ENCODE results near the gene TMEM236. TPM values are rescaled to one million over a fixed set of nuclear protein-coding genes. Genes with fewer than 3 reads are reported as not detected.

Gene TMEM236
- total RNA-seq, 1 donor from 2014 or later: 0.07 TPM

GRCh38 chr10:17802350-17802749 is 50.3 kb downstream of the TMEM236 start:
- H3K9me3 Mint-ChIP-seq (ENCODE audit: low read depth): peaks cover 6% of the 10 kb centered on the region
- no peak for DNase-seq (ENCODE audit: low spot score)
- no peak overlapping the region for H3K27ac Mint-ChIP-seq (ENCODE audit: unreplicated experiment)
- no peaks in the 10 kb centered on the region for H3K36me3 Mint-ChIP-seq (ENCODE audit: low read depth)
- no peak overlapping the region for H3K4me3 Mint-ChIP-seq (ENCODE audit: unreplicated experiment)
- H3K27me3 Mint-ChIP-seq (ENCODE audit: low read depth): no peaks in the 10 kb centered on the region
- no peak for TF ChIP-seq CTCF (IDR thresholded peaks at IDR 0.05)
- peaks cover 4% of the 10 kb centered on the region for H3K4me1 Mint-ChIP-seq (ENCODE audit: low read depth)

GRCh38 chr10:17802976-17803375 is 51.0 kb downstream of the TMEM236 start:
- Mint-ChIP-seq H3K9me3 (ENCODE audit: low read depth) (peaks cover 6% of the 10 kb centered on the region), H3K36me3 (ENCODE audit: low read depth) (no peaks in the 10 kb centered on the region), H3K4me3 (ENCODE audit: unreplicated experiment) (no peak overlapping the region), H3K27me3 (ENCODE audit: low read depth) (no peaks in the 10 kb centered on the region), H3K4me1 (ENCODE audit: low read depth) (peaks cover 4% of the 10 kb centered on the region), H3K27ac (ENCODE audit: unreplicated experiment) (no peak overlapping the region)
- TF ChIP-seq CTCF (IDR thresholded peaks at IDR 0.05): no peak
- no peak for DNase-seq (ENCODE audit: low spot score)

GRCh38 chr10:17805330-17805729 is 53.3 kb downstream of the TMEM236 start:
- Mint-ChIP-seq H3K9me3 (ENCODE audit: low read depth) (peaks cover 6% of the 10 kb centered on the region), H3K27me3 (ENCODE audit: low read depth) (peaks cover 4% of the 10 kb centered on the region), H3K36me3 (ENCODE audit: low read depth) (no peaks in the 10 kb centered on the region), H3K27ac (ENCODE audit: unreplicated experiment) (no peak overlapping the region), H3K4me3 (ENCODE audit: unreplicated experiment) (no peak overlapping the region), H3K4me1 (ENCODE audit: low read depth) (peaks cover 4% of the 10 kb centered on the region)
- DNase-seq (ENCODE audit: low spot score): no peak
- TF ChIP-seq CTCF (IDR thresholded peaks at IDR 0.05): no peak

GRCh38 chr10:17805921-17806577 is 54.0 kb downstream of the TMEM236 start:
- H3K27me3 Mint-ChIP-seq (ENCODE audit: low read depth): peaks cover 4% of the 10 kb centered on the region
- no peaks in the 10 kb centered on the region for H3K36me3 Mint-ChIP-seq (ENCODE audit: low read depth)
- H3K9me3 Mint-ChIP-seq (ENCODE audit: low read depth): peaks cover 6% of the 10 kb centered on the region
- H3K27ac Mint-ChIP-seq (ENCODE audit: unreplicated experiment): no peak overlapping the region
- H3K4me3 Mint-ChIP-seq (ENCODE audit: unreplicated experiment): no peak overlapping the region
- no peak for TF ChIP-seq CTCF (IDR thresholded peaks at IDR 0.05)
- no peak for DNase-seq (ENCODE audit: low spot score)
- peaks cover 4% of the 10 kb centered on the region for H3K4me1 Mint-ChIP-seq (ENCODE audit: low read depth)

GRCh38 chr10:17808971-17809841 is 57.2 kb downstream of the TMEM236 start, which contains the start of gene MRC1:
Gene MRC1, plus strand, starts transcription at chr10:17809348. Its CDS starts 118 bp downstream, at chr10:17809466.
- peaks cover 5% of the 10 kb centered on the region for H3K9me3 Mint-ChIP-seq (ENCODE audit: low read depth)
- no peaks in the 10 kb centered on the region for H3K36me3 Mint-ChIP-seq (ENCODE audit: low read depth)
- H3K27me3 Mint-ChIP-seq (ENCODE audit: low read depth): peaks cover 4% of the 10 kb centered on the region
- no peak within 1 kb of the TSS for H3K4me3 Mint-ChIP-seq (ENCODE audit: unreplicated experiment)
- no peak within 1 kb of the TSS for H3K27ac Mint-ChIP-seq (ENCODE audit: unreplicated experiment)
- no peak for TF ChIP-seq CTCF (IDR thresholded peaks at IDR 0.05)
- no peak for DNase-seq (ENCODE audit: low spot score)
- H3K4me1 Mint-ChIP-seq (ENCODE audit: low read depth): no peaks in the 10 kb centered on the region

All from chondrocyte (in vitro differentiated cells).